Measurements from ENCODE around the gene RPA1. TPM values are rescaled to one million over a fixed set of nuclear protein-coding genes. Genes with fewer than 3 reads are reported as not detected.

RPA1 gene
- total and polyA plus RNA-seq, 2 of the 8 experiments (the other 6 are each of a cell fraction or from before 2014, with no cell fraction given) = 79.1 to 194 TPM

- Histone ChIP-seq H3K4me2 (ENCODE audit: insufficient read depth in 1 of 2, low read depth in 2 of 2, low read length in 2 of 2) (no peak overlapping the region), H3K27me3 (replicated peaks in 1 of 4; ENCODE audit: control insufficient read depth in 3 of 4, extremely low read depth in 1 of 4, insufficient read depth in 3 of 4, low read length in 3 of 4) (no peaks in the 10 kb centered on the region; a peak in 1 of 7 replicates), H3K18ac (ENCODE audit: extremely low read depth, low read length) (no peak overlapping the region), H3K4me3 (ENCODE audit: extremely low read depth in 1 of 4, insufficient read depth in 2 of 4, low read depth in 3 of 4, low read length in 4 of 4) (no peak overlapping the region), H4K8ac (ENCODE audit: extremely low read depth, insufficient read depth, low read length) (no peak overlapping the region), H3K14ac (ENCODE audit: insufficient read length) (no peak overlapping the region), H3K56ac (replicated peaks; ENCODE audit: insufficient read length, low read depth, low read length) (no peak overlapping the region), H2AFZ (ENCODE audit: low read length) (no peak overlapping the region), H3K27ac (ENCODE audit: low read depth, low read length) (no peak overlapping the region), H2BK15ac (ENCODE audit: low read length) (no peak overlapping the region), H3K79me2 (ENCODE audit: control insufficient read depth in 1 of 2, insufficient read depth in 2 of 2, low read length in 2 of 2) (no peaks in the 10 kb centered on the region), H2BK5ac (ENCODE audit: low read depth, low read length) (no peak overlapping the region), H3K4ac (replicated peaks; ENCODE audit: insufficient read length, low read depth, low read length) (no peak overlapping the region), H3K23me2 (ENCODE audit: low read depth, low read length) (no peaks in the 10 kb centered on the region), H3K9me3 (ENCODE audit: insufficient read depth in 2 of 2, low read depth in 1 of 2, low read length in 1 of 2) (no peaks in the 10 kb centered on the region), H2BK120ac (replicated peaks; ENCODE audit: low read depth, low read length) (no peak overlapping the region), H3K4me1 (replicated peaks in 1 of 4; ENCODE audit: control insufficient read depth in 3 of 4, insufficient read depth in 4 of 4, low read length in 3 of 4) (no peaks in the 10 kb centered on the region), H3K36me3 (ENCODE audit: control insufficient read depth in 2 of 4, insufficient read depth in 4 of 4, low read length in 3 of 4) (no peaks in the 10 kb centered on the region), H4K91ac (replicated peaks; ENCODE audit: insufficient read length, low read length) (no peak overlapping the region), H4K20me1 (replicated peaks in 1 of 2; ENCODE audit: control insufficient read depth in 1 of 2, insufficient read depth in 2 of 2, low read length in 2 of 2) (peaks cover 0 to 5% of the 10 kb centered on the region in 2 experiments), H2BK20ac (ENCODE audit: low read length) (no peak overlapping the region), H2AK5ac (ENCODE audit: low read depth, low read length) (no peak overlapping the region), H3K9ac (replicated peaks in 1 of 4; ENCODE audit: extremely low read depth in 1 of 4, low read depth in 3 of 4, low read length in 3 of 4) (no peak overlapping the region), H3K23ac (ENCODE audit: insufficient read length) (no peak overlapping the region), H3K79me1 (ENCODE audit: low read depth, low read length) (no peaks in the 10 kb centered on the region), H4K5ac (ENCODE audit: insufficient read length, low read depth, low read length) (no peak overlapping the region), H2BK12ac (ENCODE audit: low read depth, low read length) (no peak overlapping the region)
- TF ChIP-seq ASH2L (IDR thresholded peaks at IDR 0.05; ENCODE audit: low read length) (no peak), SUZ12 (IDR thresholded peaks at IDR 0.05; ENCODE audit: low read length) (no peak), JUND (IDR thresholded peaks at IDR 0.05; ENCODE audit: low read length) (no peak), EZH2 (IDR thresholded peaks at IDR 0.05; ENCODE audit: low read depth, low read length, severe bottlenecking) (no peak), PHF8 (conservative IDR thresholded peaks at IDR 0.05; ENCODE audit: low read depth, low read length) (no peak), SIX5 (IDR thresholded peaks at IDR 0.05; ENCODE audit: low read depth, low read length) (no peak)
- FAIRE-seq (no peak), DNase-seq (ENCODE audit: low read depth in 1 of 2, low spot score in 2 of 2) (no peak)
- ChIA-PET POLR2A (ENCODE audit: partially characterized antibody) (no interaction called here), CTCF (ENCODE audit: partially characterized antibody) (interaction anchor here (0.6 to 1.2 kb wide), 2 partner anchors 369 to 725 kb away, joined by 3 read pairs; no protein-coding TSS in a partner anchor)
- WGBS, 2 experiments (ENCODE audit: extremely low coverage in 1 of 2, insufficient coverage in 1 of 2, insufficient read length in 1 of 2, insufficient replicate concordance in 2 of 2, low coverage in 1 of 2, low lambda C conversion rate in 2 of 2, missing lambda C conversion rate in 1 of 2) = 87% methylated on average over 7 of the region's 11 CpGs; no CpG with 5 or more reads in 1 of the 2 experiments
Measured at GRCh38 chr17:1943436-1943831, 113.6 kb downstream of the RPA1 start.

Measured in H1 (cell line).